Liver (tissue), 9 donors: ENCODE results near the gene TRIM7. TPM values are rescaled to one million over a fixed set of nuclear protein-coding genes. Genes with fewer than 3 reads are reported as not detected.

ENCODE experiments used
- DNase-seq: peaks from one replicate; pipeline ENCODE4 v3.0.0-alpha.2; 2017; ENCODE audit warnings: low spot score
- H3K27ac ChIP-seq, 2 donors: one replicate each; pipeline ENCODE4 v1.7.0; 2013; ENCODE audit warnings: inconsistent platforms in 2 of 2, low read length in 2 of 2, control low read depth in 1 of 2, low read depth in 1 of 2, mild to moderate bottlenecking in 1 of 2
- H3K27me3 ChIP-seq, 4 donors: one replicate each; pipeline versions ENCODE4 v1.6.1 to v1.7.0; 2013; ENCODE audit warnings: low read length in 3 of 4, inconsistent platforms in 1 of 4, mild to moderate bottlenecking in 1 of 4, moderate library complexity in 1 of 4; ENCODE audit not compliant: control insufficient read depth in 4 of 4, insufficient read depth in 4 of 4
- H3K36me3 ChIP-seq, 4 donors: one replicate each; pipeline versions ENCODE4 v1.6.1 to v1.7.0; 2013; ENCODE audit warnings: low read length in 3 of 4, mild to moderate bottlenecking in 3 of 4, low read depth in 1 of 4, moderate library complexity in 1 of 4; ENCODE audit not compliant: control insufficient read depth in 4 of 4, insufficient read depth in 3 of 4
- H3K4me1 ChIP-seq, 4 donors: one replicate each; pipeline versions ENCODE4 v1.6.1 to v1.7.0; 2013; ENCODE audit warnings: low read length in 3 of 4, mild to moderate bottlenecking in 3 of 4, moderate library complexity in 1 of 4; ENCODE audit not compliant: control insufficient read depth in 4 of 4, insufficient read depth in 4 of 4
- H3K4me3 ChIP-seq, 3 donors: one replicate each; pipeline versions ENCODE4 v1.6.1 to v1.7.0; 2013; ENCODE audit warnings: low read length in 3 of 3, control low read depth in 1 of 3, low read depth in 1 of 3, mild to moderate bottlenecking in 1 of 3
- H3K9ac ChIP-seq, 2 donors: one replicate each; pipeline ENCODE4 v1.7.0; 2013; ENCODE audit warnings: low read length in 2 of 2, mild to moderate bottlenecking in 2 of 2, moderate library complexity in 2 of 2, control low read depth in 1 of 2, low read depth in 1 of 2
- H3K9me3 ChIP-seq, 4 donors: one replicate each; pipeline versions ENCODE4 v1.6.1 to v1.7.0; 2013; ENCODE audit warnings: low read length in 3 of 4; ENCODE audit not compliant: control insufficient read depth in 4 of 4
- ATF3 ChIP-seq: IDR thresholded peaks from 2 replicates; pipeline ENCODE4 v1.6.1; 2016; ENCODE audit warnings: antibody characterized with exemption
- CTCF ChIP-seq: fragments of 150-350 bp; IDR thresholded peaks from 2 replicates; pipeline ENCODE4 v1.5.1; 2017; ENCODE audit warnings: improper control_type of control experiment, low read depth, low read length; ENCODE audit not compliant: missing input control
- EGR1 ChIP-seq, 2 donors: IDR thresholded peaks; 2 replicates each; pipeline ENCODE4 v1.6.1; 2016 to 2018; ENCODE audit warnings: antibody characterized with exemption in 2 of 2, low read depth in 2 of 2
- FOXA1 ChIP-seq: IDR thresholded peaks from 2 replicates; pipeline ENCODE4 v1.6.1; 2016; ENCODE audit warnings: antibody characterized with exemption
- FOXA2 ChIP-seq: IDR thresholded peaks from 2 replicates; pipeline ENCODE4 v1.6.1; 2016; ENCODE audit warnings: antibody characterized with exemption
- GABPA ChIP-seq, 2 donors: IDR thresholded peaks in 1 of 2; conservative IDR thresholded peaks in 1 of 2; 2 replicates each; pipeline ENCODE4 v1.6.1; 2016; ENCODE audit warnings: antibody characterized with exemption in 2 of 2, mild to moderate bottlenecking in 1 of 2, moderate library complexity in 1 of 2
- HNF4A ChIP-seq, 2 donors: conservative IDR thresholded peaks; 2 replicates each; pipeline ENCODE4 v1.6.1; 2016; ENCODE audit warnings: antibody characterized with exemption in 2 of 2, mild to moderate bottlenecking in 2 of 2
- HNF4G ChIP-seq: IDR thresholded peaks from 2 replicates; pipeline ENCODE4 v1.6.1; 2016; ENCODE audit warnings: antibody characterized with exemption
- JUND ChIP-seq, 2 donors: IDR thresholded peaks; 2 replicates each; pipeline ENCODE4 v1.6.1; 2016; ENCODE audit warnings: antibody characterized with exemption in 2 of 2
- MAX ChIP-seq: IDR thresholded peaks from 2 replicates; pipeline ENCODE4 v1.6.1; 2016; ENCODE audit warnings: antibody characterized with exemption
- NR2F2 ChIP-seq: IDR thresholded peaks from 2 replicates; pipeline ENCODE4 v1.6.1; 2016; ENCODE audit warnings: antibody characterized with exemption
- RAD21 ChIP-seq, 2 donors: IDR thresholded peaks; 2 replicates each; pipeline ENCODE4 v1.6.1; 2016; ENCODE audit warnings: antibody characterized with exemption in 2 of 2, mild to moderate bottlenecking in 2 of 2
- REST ChIP-seq: IDR thresholded peaks from 2 replicates; pipeline ENCODE4 v1.6.1; 2016; ENCODE audit warnings: antibody characterized with exemption, mild to moderate bottlenecking
- RXRA ChIP-seq, 2 donors: IDR thresholded peaks; 2 replicates each; pipeline ENCODE4 v1.6.1; 2017 to 2018; ENCODE audit warnings: antibody characterized with exemption in 2 of 2, mild to moderate bottlenecking in 1 of 2
- SP1 ChIP-seq: IDR thresholded peaks from 2 replicates; pipeline ENCODE4 v1.6.1; 2018; ENCODE audit warnings: antibody characterized with exemption, mild to moderate bottlenecking
- TAF1 ChIP-seq: conservative IDR thresholded peaks from 2 replicates; pipeline ENCODE4 v1.6.1; 2016; ENCODE audit warnings: antibody characterized with exemption, mild to moderate bottlenecking
- YY1 ChIP-seq: IDR thresholded peaks from 2 replicates; pipeline ENCODE4 v1.6.1; 2016; ENCODE audit warnings: antibody characterized with exemption, mild to moderate bottlenecking
- ZBTB33 ChIP-seq: IDR thresholded peaks from 2 replicates; pipeline ENCODE4 v1.6.1; 2016; ENCODE audit warnings: antibody characterized with exemption
- WGBS: extraction: QIAGEN DNeasy Blood & Tissue Kit; methylation state at CpG from one replicate; pipeline ENCODE4 v1.1.7; 2013; 5-methylcytosine and 5-hydroxymethylcytosine counted together
- polyA plus RNA-seq, 2 donors: library from polyadenylated mRNA; stranded (reverse) in 1 of 2; unstranded in 1 of 2; fragments of 200-250 nt in 1 of 2; fragments of >200 nt in 1 of 2; fragmentation: Nextera tagmentation in 1 of 2; extraction: Ambion mirVana in 1 of 2; gene quantifications; one replicate each; pipeline versions ENCODE4 v1.2.1 to v1.2.3, GENCODE V29; 2013 to 2015
- total RNA-seq, 2 donors: library from RNA; depleted of rRNA; stranded (reverse); fragments of >200 nt; gene quantifications; one replicate each; pipeline ENCODE4 v1.2.3, GENCODE V29; 2014
- donor health status: healthy.
- donor health status: healthy.
- donor health status: healthy.
- donor health status: healthy.
- donor health status: healthy.

The TRIM7 gene
- total and polyA plus RNA-seq, 4 donors: 0.10 to 0.50 (median 0.14) TPM; not detected in 1

GRCh38 chr5:181203777-181204112 lies 1.3 kb downstream of the TRIM7 start (continued):
- TF ChIP-seq YY1 (no peak), CTCF (no peak)

- Histone ChIP-seq H3K4me3 (no peak overlapping the region), H3K27ac (no peak overlapping the region), H3K9ac (no peak overlapping the region), H3K9me3 (no peaks in the 10 kb centered on the region), H3K4me1 (peaks cover 12 to 37% (median 26%) of the 10 kb centered on the region in 4 donors), H3K36me3 (no peaks in the 10 kb centered on the region), H3K27me3 (no peaks in the 10 kb centered on the region)
- WGBS: 56% methylated on average over 11 of the region's 11 CpGs
- no peak for DNase-seq
- no peak for TF ChIP-seq HNF4G
- no peak for TF ChIP-seq SP1
Measured at GRCh38 chr5:181203093-181203711, 1.8 kb downstream of the TRIM7 start.

GRCh38 chr5:181200816-181201215 lies 4.2 kb downstream of the TRIM7 start:
- no peak overlapping the region for H3K27ac ChIP-seq
- H3K4me3 ChIP-seq: no peak overlapping the region
- no peak overlapping the region for H3K9ac ChIP-seq
- H3K27me3 ChIP-seq: no peaks in the 10 kb centered on the region
- no peak for TF ChIP-seq RXRA (IDR thresholded peaks at IDR 0.05)
- TF ChIP-seq FOXA2: no peak
- TF ChIP-seq REST: no peak
- TF ChIP-seq FOXA1: no peak
- TF ChIP-seq SP1: no peak
- no peak for TF ChIP-seq HNF4G
- TF ChIP-seq TAF1: no peak
- TF ChIP-seq RAD21 (IDR thresholded peaks at IDR 0.05): no peak
- no peak for TF ChIP-seq JUND (IDR thresholded peaks at IDR 0.05)
- no peak for TF ChIP-seq EGR1 (IDR thresholded peaks at IDR 0.05; ENCODE audit: low read depth in 2 of 2)
- TF ChIP-seq MAX: no peak
- TF ChIP-seq NR2F2: no peak
- no peak for TF ChIP-seq ATF3
- no peak for TF ChIP-seq YY1
- no peak for TF ChIP-seq HNF4A (conservative IDR thresholded peaks at IDR 0.05)
- no peak for TF ChIP-seq CTCF
- TF ChIP-seq GABPA (IDR thresholded peaks at IDR 0.05 in 1 of 2, conservative IDR thresholded peaks at IDR 0.05 in 1 of 2): no peak
- no peak for TF ChIP-seq ZBTB33
- H3K9me3 ChIP-seq: no peaks in the 10 kb centered on the region
- H3K4me1 ChIP-seq: peaks cover 12 to 26% (median 18%) of the 10 kb centered on the region in 4 donors
- DNase-seq: no peak
- H3K36me3 ChIP-seq: no peaks in the 10 kb centered on the region
- WGBS: 80% methylated on average over 4 of the region's 4 CpGs
